Gastroesophageal sphincter (tissue), 4 donors: ENCODE data around the gene CHST11. TPM values are rescaled to one million over a fixed set of nuclear protein-coding genes. Genes with fewer than 3 reads are reported as not detected.
"Not testable (repeated sequence)": the region's sequence is repeated elsewhere in the genome, so short reads cannot be mapped to it uniquely, and the experiment has no call there.

Source experiments
- ATAC-seq: fragments of 150-250 bp; one replicate; pipeline ENCODE4 v1.9.1; 2016; ENCODE audit warnings: mild to moderate bottlenecking, moderate library complexity
- H3K27ac ChIP-seq, 4 donors: fragments of 200-600 bp; sonication (generic) in 3 of 4; 1 replicate in 3 of 4; 2 replicates in 1 of 4; pipeline ENCODE4 v1.5.1; 2016 to 2019
- H3K27me3 ChIP-seq: fragments of 200-600 bp; sonication (generic); one replicate; pipeline ENCODE4 v1.5.1; 2019
- H3K36me3 ChIP-seq, 2 donors: fragments of 200-600 bp; sonication (generic); one replicate each; pipeline ENCODE4 v1.5.1; 2019; ENCODE audit warnings: control low read depth in 1 of 2
- H3K4me1 ChIP-seq, 3 donors: fragments of 200-600 bp; sonication (generic); 1 replicate in 2 of 3; 2 replicates in 1 of 3; pipeline ENCODE4 v1.5.1; 2016 to 2019; ENCODE audit warnings: control low read depth in 2 of 3
- H3K4me3 ChIP-seq, 2 donors: fragments of 200-600 bp; sonication (generic); one replicate each; pipeline ENCODE4 v1.5.1; 2019; ENCODE audit warnings: mild to moderate bottlenecking in 1 of 2, moderate library complexity in 1 of 2
- H3K9me3 ChIP-seq, 3 donors: fragments of 200-600 bp; sonication (generic); one replicate each; pipeline ENCODE4 v1.5.1; 2017 to 2019; ENCODE audit warnings: control low read depth in 2 of 3
- CTCF ChIP-seq, 4 experiments: fragments of 200-600 bp in 2 of 4; fragments of 450-650 bp in 2 of 4; sonication (generic) in 1 of 4; IDR thresholded peaks; one replicate each; pipeline ENCODE4 v1.5.1; 2017 to 2019; ENCODE audit warnings: antibody characterized with exemption in 4 of 4, mild to moderate bottlenecking in 2 of 4, moderate library complexity in 2 of 4
- EP300 ChIP-seq: sonication (generic); formaldehyde crosslinking; IDR thresholded peaks from one replicate; pipeline ENCODE4 v1.6.1; 2017; ENCODE audit warnings: antibody characterized with exemption, mild to moderate bottlenecking
- POLR2A ChIP-seq, 2 donors: fragments of 450-650 bp; IDR thresholded peaks; one replicate each; pipeline ENCODE4 v1.6.1; 2017; ENCODE audit warnings: antibody characterized with exemption in 2 of 2, mild to moderate bottlenecking in 2 of 2, moderate library complexity in 1 of 2
- POLR2AphosphoS5 ChIP-seq: sonication (generic); formaldehyde crosslinking; IDR thresholded peaks from one replicate; pipeline ENCODE4 v1.6.1; 2017; ENCODE audit warnings: antibody characterized with exemption
- WGBS, 2 donors: methylation state at CpG; one replicate each; pipeline ENCODE4 v1.1.5; 2018; ENCODE audit warnings: low coverage in 1 of 2; 5-methylcytosine and 5-hydroxymethylcytosine counted together
- total RNA-seq, 4 donors: library from RNA; depleted of rRNA; stranded (reverse); fragments of >200 nt; gene quantifications; one replicate each; pipeline ENCODE4 v1.1.0, GENCODE V29; 2016

The CHST11 gene
- total RNA-seq, 4 donors from 2014 or later = 4.3 to 15.6 (median 11.0) TPM

- 80 to 90% methylated on average over 2 to 4 of the region's 6 CpGs for WGBS, 2 donors
- Histone ChIP-seq H3K4me3 (no peak overlapping the region), H3K4me1 (peaks cover 0 to 11% (median 0%) of the 10 kb centered on the region in 3 donors), H3K27ac (no peak overlapping the region), H3K27me3 (no peaks in the 10 kb centered on the region), H3K9me3 (no peaks in the 10 kb centered on the region), H3K36me3 (no peaks in the 10 kb centered on the region)
- TF ChIP-seq POLR2A (IDR thresholded peaks at IDR 0.05) = no peak
- TF ChIP-seq EP300 = no peak
- no peak for TF ChIP-seq POLR2AphosphoS5
- TF ChIP-seq CTCF (IDR thresholded peaks at IDR 0.05) = no peak
- no peak for ATAC-seq
Measured at GRCh38 chr12:104610513-104611235, 153.9 kb downstream of the CHST11 start.

- no peaks in the 10 kb centered on the region for H3K27me3 ChIP-seq
- no peaks in the 10 kb centered on the region for H3K9me3 ChIP-seq
- no peak overlapping the region for H3K27ac ChIP-seq
- H3K36me3 ChIP-seq = no peaks in the 10 kb centered on the region
- H3K4me1 ChIP-seq = peaks cover 0 to 13% (median 0%) of the 10 kb centered on the region in 3 donors
- no peak for ATAC-seq
- no peak for TF ChIP-seq EP300
- TF ChIP-seq CTCF (IDR thresholded peaks at IDR 0.05) = no peak
- no peak for TF ChIP-seq POLR2AphosphoS5
- TF ChIP-seq POLR2A (IDR thresholded peaks at IDR 0.05) = no peak
- H3K4me3 ChIP-seq = no peak overlapping the region
- WGBS, 2 donors = 94 to 98% methylated on average over 3 to 7 of the region's 12 CpGs
Measured at GRCh38 chr12:104611671-104612070, 154.9 kb downstream of the CHST11 start.

GRCh38 chr12:104613372-104613771, 156.6 kb downstream of the CHST11 start:
- not testable (repeated sequence) for H3K4me3 ChIP-seq, H3K27ac ChIP-seq, ATAC-seq, H3K36me3 ChIP-seq, H3K27me3 ChIP-seq, H3K9me3 ChIP-seq
- H3K4me1 ChIP-seq = peaks cover 0 to 13% (median 0%) of the 10 kb centered on the region in 3 donors
- WGBS, 2 donors = 93 to 95% methylated on average over 3 of the region's 3 CpGs

GRCh38 chr12:104615048-104615561, 158.4 kb downstream of the CHST11 start:
- TF ChIP-seq POLR2AphosphoS5 (peak; percentile 72), EP300 (no peak)
- 10 to 20% methylated on average over 2 to 3 of the region's 12 CpGs for WGBS, 2 donors
- Histone ChIP-seq H3K27ac (peak overlapping the region in 3 of 4 donors; percentile 15 to 55 (median 22)), H3K4me3 (no peak overlapping the region), H3K36me3 (no peaks in the 10 kb centered on the region), H3K9me3 (no peaks in the 10 kb centered on the region), H3K27me3 (no peaks in the 10 kb centered on the region), H3K4me1 (peaks cover 0 to 13% (median 0%) of the 10 kb centered on the region in 3 donors)
- ATAC-seq = peak; percentile 87

- Histone ChIP-seq H3K4me1 (peaks cover 0 to 13% (median 0%) of the 10 kb centered on the region in 3 donors), H3K36me3 (no peaks in the 10 kb centered on the region), H3K9me3 (no peaks in the 10 kb centered on the region), H3K27me3 (no peaks in the 10 kb centered on the region), H3K4me3 (no peak overlapping the region), H3K27ac (no peak overlapping the region)
- TF ChIP-seq POLR2A (IDR thresholded peaks at IDR 0.05) (no peak), EP300 (no peak), CTCF (IDR thresholded peaks at IDR 0.05) (no peak), POLR2AphosphoS5 (no peak)
- no peak for ATAC-seq
- WGBS, 2 donors = 67 to 90% methylated on average over 1 to 2 of the region's 5 CpGs
Measured at GRCh38 chr12:104618691-104619090, 161.9 kb downstream of the CHST11 start.

GRCh38 chr12:104619305-104619704, 162.6 kb downstream of the CHST11 start:
- ATAC-seq = no peak
- peaks cover 0 to 13% (median 0%) of the 10 kb centered on the region in 3 donors for H3K4me1 ChIP-seq
- no peaks in the 10 kb centered on the region for H3K36me3 ChIP-seq
- no peak overlapping the region for H3K27ac ChIP-seq
- H3K9me3 ChIP-seq = no peaks in the 10 kb centered on the region
- H3K27me3 ChIP-seq = no peaks in the 10 kb centered on the region
- TF ChIP-seq EP300 (no peak), CTCF (IDR thresholded peaks at IDR 0.05) (no peak), POLR2AphosphoS5 (no peak), POLR2A (IDR thresholded peaks at IDR 0.05) (no peak)
- H3K4me3 ChIP-seq = no peak overlapping the region
- WGBS, 2 donors = 80 to 90% methylated on average over 5 to 7 of the region's 7 CpGs
